GM20000 (cell line): ENCODE measurements around the gene GINS3.

Experiments used
- DNase-seq: peaks from one replicate; pipeline ENCODE4 v3.0.0; 2012; ENCODE audit warnings: low spot score
- TF ChIP-seq, protein P1 (sequence below): IDR thresholded peaks from 2 replicates; pipeline ENCODE4 v1.5.1; 2012; ENCODE audit warnings: mild to moderate bottlenecking, control low read depth; ENCODE audit errors: extremely low read depth, missing control alignments

The GINS3 gene

DNA sequence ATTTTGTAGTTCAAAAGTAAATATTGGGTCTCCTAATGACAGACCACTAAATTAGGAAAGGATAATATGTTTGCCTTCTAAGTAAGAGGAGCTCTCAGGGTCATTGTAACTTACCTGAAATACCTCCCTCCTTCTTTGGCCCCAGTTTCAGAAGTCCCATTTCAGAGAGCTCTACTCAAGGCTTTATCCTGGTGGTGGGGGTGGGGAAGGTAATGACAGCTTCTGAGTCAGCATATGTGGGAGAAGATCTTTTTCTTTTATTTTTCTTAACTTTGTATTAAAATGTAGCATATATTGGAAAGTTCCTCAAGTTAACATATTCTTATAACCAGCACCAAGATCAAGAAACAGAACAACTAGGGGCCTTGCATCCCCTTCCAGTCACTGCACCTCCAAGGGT is 16.9 kb upstream of the GINS3 start:
- no peak for DNase-seq

DNA sequence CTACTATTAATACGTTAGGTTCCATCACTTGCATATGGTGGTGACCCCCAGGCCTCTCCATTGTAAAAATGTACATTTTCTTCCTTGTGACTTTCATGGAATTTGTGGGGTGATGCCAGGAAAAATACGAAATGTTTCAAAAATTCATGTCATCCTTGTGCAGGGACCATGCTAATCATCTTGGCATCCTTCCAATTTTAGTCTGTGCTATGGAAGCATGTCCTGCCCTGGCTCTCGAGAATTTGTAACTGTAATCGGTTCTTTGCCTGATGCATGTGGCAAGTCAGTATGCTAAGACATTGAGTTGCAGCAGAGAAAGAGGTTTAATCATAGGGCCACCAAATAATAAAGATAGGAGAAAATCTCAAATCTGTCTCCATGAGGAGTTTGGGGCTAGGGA is 14.3 kb upstream of the GINS3 start:
- TF ChIP-seq, protein P1, sequence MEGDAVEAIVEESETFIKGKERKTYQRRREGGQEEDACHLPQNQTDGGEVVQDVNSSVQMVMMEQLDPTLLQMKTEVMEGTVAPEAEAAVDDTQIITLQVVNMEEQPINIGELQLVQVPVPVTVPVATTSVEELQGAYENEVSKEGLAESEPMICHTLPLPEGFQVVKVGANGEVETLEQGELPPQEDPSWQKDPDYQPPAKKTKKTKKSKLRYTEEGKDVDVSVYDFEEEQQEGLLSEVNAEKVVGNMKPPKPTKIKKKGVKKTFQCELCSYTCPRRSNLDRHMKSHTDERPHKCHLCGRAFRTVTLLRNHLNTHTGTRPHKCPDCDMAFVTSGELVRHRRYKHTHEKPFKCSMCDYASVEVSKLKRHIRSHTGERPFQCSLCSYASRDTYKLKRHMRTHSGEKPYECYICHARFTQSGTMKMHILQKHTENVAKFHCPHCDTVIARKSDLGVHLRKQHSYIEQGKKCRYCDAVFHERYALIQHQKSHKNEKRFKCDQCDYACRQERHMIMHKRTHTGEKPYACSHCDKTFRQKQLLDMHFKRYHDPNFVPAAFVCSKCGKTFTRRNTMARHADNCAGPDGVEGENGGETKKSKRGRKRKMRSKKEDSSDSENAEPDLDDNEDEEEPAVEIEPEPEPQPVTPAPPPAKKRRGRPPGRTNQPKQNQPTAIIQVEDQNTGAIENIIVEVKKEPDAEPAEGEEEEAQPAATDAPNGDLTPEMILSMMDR, result no peak

More for the DNA sequence above, 16.9 kb upstream of the GINS3 start:
- TF ChIP-seq, protein P1, result no peak

DNA sequence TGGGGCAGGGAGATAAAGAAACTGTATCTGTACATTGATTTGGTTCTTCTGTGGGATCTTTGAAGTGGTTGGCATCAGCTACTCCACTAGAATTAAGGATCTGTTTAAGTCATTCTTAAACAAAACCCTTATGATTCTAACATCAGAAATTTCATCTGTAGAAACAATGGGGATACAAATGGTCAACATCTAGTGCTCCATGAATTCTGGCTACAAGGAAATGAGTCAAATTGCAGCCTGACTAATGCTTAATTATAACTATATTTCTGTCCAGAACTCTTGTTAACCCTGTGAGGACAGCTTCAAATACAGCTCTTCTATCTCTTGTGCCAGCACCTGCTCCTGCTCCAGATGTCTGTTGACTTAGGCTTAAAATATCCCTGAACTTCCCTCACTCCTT is 13.9 kb upstream of the GINS3 start:
- TF ChIP-seq, protein P1, result no peak
- no peak for DNase-seq

More for the DNA sequence above, 14.3 kb upstream of the GINS3 start:
- DNase-seq, result no peak

DNA sequence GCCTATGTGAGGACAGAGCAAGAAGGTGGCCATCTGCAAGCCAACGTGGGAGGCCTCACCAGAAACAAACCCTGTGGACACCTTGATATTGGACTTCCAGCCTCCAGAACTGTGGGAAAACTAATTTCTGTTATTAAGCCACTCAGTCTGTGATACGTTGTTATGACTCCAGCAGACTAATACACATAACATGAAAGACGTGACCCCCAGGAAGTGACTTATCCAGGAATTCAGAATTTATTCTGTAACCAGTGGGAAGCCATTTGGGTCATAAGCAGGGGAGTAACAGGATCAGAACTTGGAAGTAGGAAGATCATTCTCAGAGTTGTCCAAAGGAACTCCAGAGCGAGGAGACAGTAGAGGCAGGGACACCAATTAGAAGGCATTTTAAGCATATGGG is 12.5 kb upstream of the GINS3 start:
- no peak for DNase-seq
- TF ChIP-seq, protein P1, result no peak

DNA sequence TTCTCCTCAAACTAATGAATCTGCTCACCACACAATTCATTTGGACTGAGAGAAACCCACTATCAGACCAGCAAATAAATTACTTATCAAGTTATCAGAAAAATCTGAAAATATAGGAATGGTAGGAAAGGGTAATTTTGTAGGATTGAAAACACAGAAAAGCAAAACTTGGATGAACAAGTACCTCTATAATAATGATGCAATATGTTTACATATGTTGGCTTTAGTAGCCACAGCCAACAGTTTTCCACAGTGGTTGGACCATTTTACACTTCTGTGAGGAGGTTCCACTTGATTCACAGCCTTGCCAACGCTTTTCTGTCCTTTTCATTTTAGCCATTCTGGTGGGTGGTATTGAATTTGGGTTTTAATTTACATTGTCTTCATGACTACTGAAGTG is 10.6 kb upstream of the GINS3 start:
- no peak for DNase-seq
- TF ChIP-seq, protein P1, result no peak

DNA sequence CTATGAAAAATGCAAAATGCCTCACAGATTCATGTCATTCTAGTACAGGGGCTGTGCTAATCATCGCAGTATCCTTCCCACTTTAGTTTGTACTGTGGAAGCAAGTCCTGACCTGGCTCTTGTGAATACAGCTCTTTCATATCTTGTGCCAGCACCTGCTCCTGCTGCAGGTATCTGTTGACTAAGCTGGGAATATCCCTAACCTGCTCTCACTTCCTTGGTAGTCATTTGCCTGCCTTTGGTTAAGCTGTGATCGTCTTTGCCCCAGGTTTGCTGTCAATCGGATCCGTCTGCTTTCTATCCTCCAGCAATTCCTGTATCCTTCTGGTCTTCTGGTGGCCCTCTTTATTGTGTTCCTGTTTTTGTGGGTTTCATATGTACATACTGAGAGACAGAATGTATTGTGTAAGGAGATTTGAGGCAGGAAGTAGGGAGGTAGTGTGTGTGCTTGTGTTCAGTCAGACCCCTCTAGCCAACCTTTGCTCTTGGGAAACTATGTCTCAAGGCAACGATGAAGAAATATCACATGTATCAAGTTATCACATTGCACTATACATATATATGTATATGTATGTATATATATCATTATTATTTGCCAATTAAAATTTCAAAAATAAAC is 7.7 kb upstream of the GINS3 start:
- DNase-seq, result no peak
- TF ChIP-seq, protein P1, result no peak

DNA sequence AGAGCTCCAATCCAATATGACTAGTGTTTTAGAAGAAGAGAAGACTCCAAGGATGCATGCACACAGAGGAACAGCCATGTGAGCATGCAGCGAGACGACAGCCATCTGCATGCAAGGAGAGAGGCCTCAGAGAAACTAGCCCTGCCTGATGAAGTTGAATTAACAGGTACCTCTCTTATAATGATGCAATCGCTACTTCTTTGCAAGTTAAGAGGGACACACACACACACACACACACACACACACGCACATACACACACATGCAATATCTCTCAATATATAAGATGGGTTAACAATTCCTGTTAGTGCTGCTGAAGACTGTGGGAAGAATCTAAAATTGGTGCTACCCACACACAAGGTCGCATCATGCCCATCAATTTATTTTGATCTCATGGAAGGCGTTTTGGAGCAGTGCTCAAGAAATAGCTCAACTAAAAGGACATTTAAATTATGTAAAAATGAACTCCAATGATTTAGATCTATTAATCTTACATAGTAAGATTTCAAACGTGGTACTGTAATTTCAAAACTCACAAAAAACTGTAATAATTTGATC is 7.0 kb upstream of the GINS3 start:
- no peak for DNase-seq
- TF ChIP-seq, protein P1, result no peak
